H1 (cell line): ENCODE data around the gene SEL1L.

Source experiments
- BCL11A ChIP-seq, 2 experiments: IDR thresholded peaks; one replicate each; pipeline ENCODE4 v1.6.1; 2011; ENCODE audit warnings: low read depth in 2 of 2, low read length in 2 of 2, mild to moderate bottlenecking in 2 of 2
- CEBPB ChIP-seq: IDR thresholded peaks from 2 replicates; pipeline ENCODE4 v1.6.1; 2012; ENCODE audit warnings: low read depth, low read length
- EZH2 ChIP-seq: fragments of 200-600 bp; sonication (generic); IDR thresholded peaks from 2 replicates; pipeline ENCODE4 v1.7.1; 2012; ENCODE audit warnings: low read depth, mild to moderate bottlenecking, moderate library complexity, low read length, inconsistent platforms; ENCODE audit not compliant: severe bottlenecking
- FOSL1 ChIP-seq: IDR thresholded peaks from 2 replicates; pipeline ENCODE4 v1.6.1; 2011; ENCODE audit warnings: mild to moderate bottlenecking, low read depth, low read length, moderate library complexity; ENCODE audit not compliant: insufficient read depth
- POLR2A ChIP-seq, 2 experiments: IDR thresholded peaks; 1 replicate in 1 of 2; 2 replicates in 1 of 2; pipeline ENCODE4 v1.6.1; 2011; ENCODE audit warnings: low read depth in 2 of 2, low read length in 2 of 2, mild to moderate bottlenecking in 2 of 2; ENCODE audit errors: control extremely low read depth in 1 of 2
- POLR2AphosphoS5 ChIP-seq: IDR thresholded peaks from 2 replicates; pipeline ENCODE4 v1.6.1; 2011; ENCODE audit warnings: low read depth, low read length
- RFX5 ChIP-seq: IDR thresholded peaks from 2 replicates; pipeline ENCODE4 v1.6.1; 2011; ENCODE audit warnings: low read depth, low read length, improper control_type of control experiment, borderline replicate concordance
- TF ChIP-seq, protein P1 (sequence below), 3 experiments: IDR thresholded peaks; 1 replicate in 2 of 3; 2 replicates in 1 of 3; pipeline versions ENCODE4 v1.5.1 to v1.6.1; 2011; ENCODE audit warnings: low read length in 3 of 3, mild to moderate bottlenecking in 3 of 3, inconsistent platforms in 2 of 3, low read depth in 1 of 3, moderate library complexity in 1 of 3; ENCODE audit not compliant: insufficient read depth in 1 of 3; ENCODE audit errors: control extremely low read depth in 1 of 3

DNA sequence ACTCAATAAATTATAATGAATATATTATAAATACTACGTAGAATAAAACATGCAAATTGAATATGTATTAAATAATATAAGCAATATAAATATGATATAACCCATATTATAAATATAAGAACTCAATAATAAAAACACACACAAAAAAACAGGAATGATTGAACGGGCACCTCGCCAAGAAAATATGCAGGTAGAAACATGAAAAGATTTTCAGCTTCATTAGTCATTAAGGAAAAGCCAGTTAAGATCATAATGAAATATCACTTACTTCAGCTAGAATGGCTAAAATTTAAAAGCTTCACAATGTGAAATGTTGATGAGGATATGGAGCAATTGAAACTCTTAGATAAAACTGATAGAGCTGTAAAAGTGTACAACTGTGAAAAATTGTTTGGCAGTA, 17.8 kb upstream of the SEL1L start:
- TF ChIP-seq EZH2 = no peak
- no peak for TF ChIP-seq POLR2A (IDR thresholded peaks at IDR 0.05; ENCODE audit: control extremely low read depth in 1 of 2, low read depth in 2 of 2, low read length in 2 of 2)
- no peak for TF ChIP-seq FOSL1
- no peak for TF ChIP-seq CEBPB
- TF ChIP-seq, protein P1, sequence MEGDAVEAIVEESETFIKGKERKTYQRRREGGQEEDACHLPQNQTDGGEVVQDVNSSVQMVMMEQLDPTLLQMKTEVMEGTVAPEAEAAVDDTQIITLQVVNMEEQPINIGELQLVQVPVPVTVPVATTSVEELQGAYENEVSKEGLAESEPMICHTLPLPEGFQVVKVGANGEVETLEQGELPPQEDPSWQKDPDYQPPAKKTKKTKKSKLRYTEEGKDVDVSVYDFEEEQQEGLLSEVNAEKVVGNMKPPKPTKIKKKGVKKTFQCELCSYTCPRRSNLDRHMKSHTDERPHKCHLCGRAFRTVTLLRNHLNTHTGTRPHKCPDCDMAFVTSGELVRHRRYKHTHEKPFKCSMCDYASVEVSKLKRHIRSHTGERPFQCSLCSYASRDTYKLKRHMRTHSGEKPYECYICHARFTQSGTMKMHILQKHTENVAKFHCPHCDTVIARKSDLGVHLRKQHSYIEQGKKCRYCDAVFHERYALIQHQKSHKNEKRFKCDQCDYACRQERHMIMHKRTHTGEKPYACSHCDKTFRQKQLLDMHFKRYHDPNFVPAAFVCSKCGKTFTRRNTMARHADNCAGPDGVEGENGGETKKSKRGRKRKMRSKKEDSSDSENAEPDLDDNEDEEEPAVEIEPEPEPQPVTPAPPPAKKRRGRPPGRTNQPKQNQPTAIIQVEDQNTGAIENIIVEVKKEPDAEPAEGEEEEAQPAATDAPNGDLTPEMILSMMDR (IDR thresholded peaks at IDR 0.05; ENCODE audit: control extremely low read depth in 1 of 3, insufficient read depth in 1 of 3, low read depth in 1 of 3, low read length in 3 of 3) = no peak
- TF ChIP-seq RFX5 = no peak
- TF ChIP-seq POLR2AphosphoS5 = no peak
- TF ChIP-seq BCL11A (IDR thresholded peaks at IDR 0.05; ENCODE audit: low read depth in 2 of 2, low read length in 2 of 2) = no peak
